Muscle of arm (tissue), 12 donors: ENCODE results near the gene ACAP3. TPM values are rescaled to one million over a fixed set of nuclear protein-coding genes. Genes with fewer than 3 reads are reported as not detected.

Experiments used
- DNase-seq: peaks from one replicate; pipeline ENCODE4 v3.0.0-alpha.2; 2013
- polyA plus RNA-seq, 12 donors: library from polyadenylated mRNA; unstranded; fragments of 120-200 nt; gene quantifications; one replicate each; pipeline ENCODE4 v1.2.1, GENCODE V29; 2013; ENCODE audit not compliant: insufficient read length in 12 of 12

Gene ACAP3
- polyA plus RNA-seq, 12 donors: 27.5 to 88.5 (median 36.2) TPM; not detected in 1

GRCh38 chr1:1245817-1246576 lies 61.7 kb downstream of the ACAP3 start:
- no peak for DNase-seq

- no peak for DNase-seq
These were observed 62.4 kb downstream of the ACAP3 start for GRCh38 chr1:1245178-1245816.

- no peak for DNase-seq
These were observed 63.4 kb downstream of the ACAP3 start for GRCh38 chr1:1244192-1244811.

GRCh38 chr1:1243807-1244191 lies 63.9 kb downstream of the ACAP3 start:
- DNase-seq: no peak

- no peak for DNase-seq
These were observed 64.5 kb downstream of the ACAP3 start for GRCh38 chr1:1243266-1243660.

GRCh38 chr1:1242461-1243265 lies 65.1 kb downstream of the ACAP3 start:
- no peak for DNase-seq

Other genes with a start within 250 kb of the ACAP3 start
- gene RNF223, start 233.6 kb downstream of the ACAP3 start, polyA plus RNA-seq: under 1 TPM in 5 of 12 donors, not detected in 7; 0.09 to 0.43 (median 0.13) TPM
- 10 to 100 TPM in 1 of 12 donors, 1 to 10 TPM in 10, not detected in 1; 3.5 to 11.4 (median 5.6) TPM for gene C1orf159, start 191.8 kb downstream of the ACAP3 start, polyA plus RNA-seq
- gene TTLL10, start 134.1 kb downstream of the ACAP3 start, polyA plus RNA-seq: under 1 TPM in 7 of 12 donors, not detected in 5; 0.10 to 0.72 (median 0.33) TPM
- gene TNFRSF18, start 101.3 kb downstream of the ACAP3 start, polyA plus RNA-seq: 1 to 10 TPM in 9 of 12 donors, under 1 TPM in 1, not detected in 2; 0.87 to 4.2 (median 2.6) TPM
- gene TNFRSF4, start 93.8 kb downstream of the ACAP3 start, polyA plus RNA-seq: 1 to 10 TPM in 10 of 12 donors, not detected in 2; 1.1 to 2.5 (median 1.7) TPM
- 100 to 1,000 TPM in 2 of 12 donors, 10 to 100 TPM in 9, not detected in 1; 71.1 to 160 (median 81.8) TPM for gene SDF4, start 75.9 kb downstream of the ACAP3 start, polyA plus RNA-seq
- gene B3GALT6, start 75.7 kb downstream of the ACAP3 start, polyA plus RNA-seq: 100 to 1,000 TPM in 1 of 12 donors, 10 to 100 TPM in 11; 12.3 to 155 (median 16.1) TPM
- 1 to 10 TPM in 10 of 12 donors, not detected in 2; 2.0 to 5.4 (median 2.4) TPM for gene C1QTNF12, start 61.2 kb downstream of the ACAP3 start, polyA plus RNA-seq
- gene UBE2J2, start 34.1 kb downstream of the ACAP3 start, polyA plus RNA-seq: 10 to 100 TPM in 11 of 12 donors, not detected in 1; 28.1 to 52.6 (median 37.7) TPM
- 10 to 100 TPM in 1 of 12 donors, 1 to 10 TPM in 10, not detected in 1; 2.4 to 10.0 (median 4.3) TPM for gene SCNN1D, start 27.5 kb downstream of the ACAP3 start, polyA plus RNA-seq
- 1 to 10 TPM in 10 of 12 donors, not detected in 2; 3.3 to 8.0 (median 5.2) TPM for gene PUSL1, start 667 bp upstream of the ACAP3 start, polyA plus RNA-seq
- 100 to 1,000 TPM in 2 of 12 donors, 10 to 100 TPM in 9, not detected in 1; 60.1 to 138 (median 75.5) TPM for gene INTS11, start 16.7 kb upstream of the ACAP3 start, polyA plus RNA-seq
- 10 to 100 TPM in 11 of 12 donors, not detected in 1; 10.5 to 22.7 (median 13.5) TPM for gene CPTP, start 16.9 kb upstream of the ACAP3 start, polyA plus RNA-seq
- gene TAS1R3, start 23.4 kb upstream of the ACAP3 start, polyA plus RNA-seq: 1 to 10 TPM in 10 of 12 donors, not detected in 2; 1.0 to 4.6 (median 2.1) TPM
- gene DVL1, start 41.5 kb upstream of the ACAP3 start, polyA plus RNA-seq: 10 to 100 TPM in 11 of 12 donors, not detected in 1; 24.2 to 54.3 (median 33.0) TPM
- 100 to 1,000 TPM in 2 of 12 donors, 10 to 100 TPM in 9, not detected in 1; 48.9 to 192 (median 66.7) TPM for gene MXRA8, start 50.6 kb upstream of the ACAP3 start, polyA plus RNA-seq
- 10 to 100 TPM in 11 of 12 donors, not detected in 1; 42.4 to 71.8 (median 52.7) TPM for gene AURKAIP1, start 67.3 kb upstream of the ACAP3 start, polyA plus RNA-seq
- 100 to 1,000 TPM in 11 of 12 donors, not detected in 1; 116 to 262 (median 151) TPM for gene CCNL2, start 91.4 kb upstream of the ACAP3 start, polyA plus RNA-seq
- 100 to 1,000 TPM in 9 of 12 donors, 10 to 100 TPM in 2, not detected in 1; 96.9 to 118 (median 106) TPM for gene MRPL20, start 99.4 kb upstream of the ACAP3 start, polyA plus RNA-seq
- gene ANKRD65, start 113.3 kb upstream of the ACAP3 start, polyA plus RNA-seq: 10 to 100 TPM in 10 of 12 donors, 1 to 10 TPM in 1, not detected in 1; 9.0 to 27.8 (median 13.8) TPM
- 100 to 1,000 TPM in 1 of 12 donors, 10 to 100 TPM in 11; 37.0 to 205 (median 46.0) TPM for gene VWA1, start 127.8 kb upstream of the ACAP3 start, polyA plus RNA-seq
- gene ATAD3C, start 141.8 kb upstream of the ACAP3 start, polyA plus RNA-seq: 1 to 10 TPM in 1 of 12 donors, under 1 TPM in 9, not detected in 2; 0.33 to 2.8 (median 0.64) TPM
- 10 to 100 TPM in 7 of 12 donors, 1 to 10 TPM in 4, not detected in 1; 5.7 to 50.0 (median 10.4) TPM for gene ATAD3B, start 163.8 kb upstream of the ACAP3 start, polyA plus RNA-seq
- gene ATAD3A, start 204.2 kb upstream of the ACAP3 start, polyA plus RNA-seq: 10 to 100 TPM in 10 of 12 donors, 1 to 10 TPM in 1, not detected in 1; 8.6 to 27.8 (median 13.4) TPM
- 1 to 10 TPM in 10 of 12 donors, not detected in 2; 1.9 to 6.5 (median 3.5) TPM for gene TMEM240, start 232.7 kb upstream of the ACAP3 start, polyA plus RNA-seq